ENCODE results near the gene TPO.
"Not testable (repeated sequence)": the region's sequence is repeated elsewhere in the genome, so short reads cannot be mapped to it uniquely, and the experiment has no call there.

TPO gene

GRCh38 chr2:1405967-1406366 is 7.3 kb upstream of the TPO start:
- DNase-seq (ENCODE audit: low spot score), result no peak

- DNase-seq (ENCODE audit: low spot score), result no peak
Observed at GRCh38 chr2:1406434-1406833, 6.8 kb upstream of the TPO start.

- no peak for DNase-seq (ENCODE audit: low spot score)
Observed at GRCh38 chr2:1407950-1408675, 5.2 kb upstream of the TPO start.

- DNase-seq (ENCODE audit: low spot score), result no peak
Observed at GRCh38 chr2:1414121-1414520, 858 bp downstream of the TPO start.

GRCh38 chr2:1414901-1415300 is 1.6 kb downstream of the TPO start:
- not testable (repeated sequence) for DNase-seq (ENCODE audit: low spot score)

- no peak for DNase-seq (ENCODE audit: low spot score)
Observed at GRCh38 chr2:1415501-1415900, 2.2 kb downstream of the TPO start.

GRCh38 chr2:1418566-1418965 is 5.3 kb downstream of the TPO start:
- DNase-seq (ENCODE audit: low spot score), result no peak

- no peak for DNase-seq (ENCODE audit: low spot score)
Observed at GRCh38 chr2:1420746-1421480, 7.7 kb downstream of the TPO start.

GRCh38 chr2:1421731-1422130 is 8.5 kb downstream of the TPO start:
- no peak for DNase-seq (ENCODE audit: low spot score)

- DNase-seq (ENCODE audit: low spot score), result no peak
Observed at GRCh38 chr2:1422131-1422530, 8.9 kb downstream of the TPO start.

- no peak for DNase-seq (ENCODE audit: low spot score)
Observed at GRCh38 chr2:1422716-1423285, 9.5 kb downstream of the TPO start.

GRCh38 chr2:1427086-1427485 is 13.8 kb downstream of the TPO start:
- no peak for DNase-seq (ENCODE audit: low spot score)

- DNase-seq (ENCODE audit: low spot score), result no peak
Observed at GRCh38 chr2:1429895-1430294, 16.6 kb downstream of the TPO start.

- DNase-seq (ENCODE audit: low spot score), result no peak
Observed at GRCh38 chr2:1430491-1430890, 17.2 kb downstream of the TPO start.

- no peak for DNase-seq (ENCODE audit: low spot score)
Observed at GRCh38 chr2:1431886-1432400, 18.7 kb downstream of the TPO start.

- no peak for DNase-seq (ENCODE audit: low spot score)
Observed at GRCh38 chr2:1432726-1433125, 19.5 kb downstream of the TPO start.

GRCh38 chr2:1436369-1436768 is 23.1 kb downstream of the TPO start:
- no peak for DNase-seq (ENCODE audit: low spot score)

GRCh38 chr2:1437101-1437500 is 23.8 kb downstream of the TPO start:
- DNase-seq (ENCODE audit: low spot score), result no peak

- DNase-seq (ENCODE audit: low spot score), result no peak
Observed at GRCh38 chr2:1437537-1437936, 24.3 kb downstream of the TPO start.

GRCh38 chr2:1438972-1439371 is 25.7 kb downstream of the TPO start:
- no peak for DNase-seq (ENCODE audit: low spot score)

GRCh38 chr2:1440581-1440980 is 27.3 kb downstream of the TPO start:
- DNase-seq (ENCODE audit: low spot score), result no peak

- no peak for DNase-seq (ENCODE audit: low spot score)
Observed at GRCh38 chr2:1446301-1446700, 33.0 kb downstream of the TPO start.

- DNase-seq (ENCODE audit: low spot score), result no peak
Observed at GRCh38 chr2:1448009-1448408, 34.7 kb downstream of the TPO start.
